ENCODE data around the gene MAGI1. TPM values are rescaled to one million over a fixed set of nuclear protein-coding genes. Genes with fewer than 3 reads are reported as not detected.

Gene MAGI1
- polyA plus RNA-seq, 1 experiment, result 14.2 TPM

DNA sequence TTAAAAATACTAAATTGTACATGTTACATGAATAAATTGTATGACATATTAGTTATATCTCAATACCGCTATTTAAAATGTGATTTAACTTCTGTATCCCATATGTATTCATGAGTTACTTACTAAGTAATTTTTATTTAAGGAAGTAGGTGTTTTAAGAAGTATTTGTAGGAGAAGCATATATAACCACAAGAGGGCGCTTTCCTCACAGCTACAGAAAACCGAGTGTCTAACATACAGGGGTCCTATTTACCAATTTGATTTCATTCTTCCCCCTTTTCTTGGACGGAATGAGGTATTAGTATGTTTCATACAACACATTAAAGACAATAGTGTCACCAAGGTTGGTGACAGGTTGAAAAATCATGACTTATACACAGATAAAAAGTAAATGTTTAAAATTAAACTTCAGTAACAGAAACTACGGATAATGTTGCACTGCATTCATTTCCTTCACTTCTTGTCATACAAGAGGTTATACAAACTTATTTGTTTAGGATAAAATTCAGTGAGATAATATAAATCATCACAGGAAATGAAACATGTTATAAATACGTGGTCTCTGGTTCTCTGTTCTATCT is 253.6 kb downstream of the MAGI1 start:
- Histone ChIP-seq H3K27ac (ENCODE audit: low read depth, low read length) (no peak overlapping the region), H3K9me3 (ENCODE audit: control insufficient read depth, insufficient read depth, low read length) (no peaks in the 10 kb centered on the region; the same call in 1 of the 2 replicates), H3K4me3 (ENCODE audit: low read depth, low read length) (no peak overlapping the region), H3K27me3 (ENCODE audit: control insufficient read depth, insufficient read depth, low read length) (no peaks in the 10 kb centered on the region)
- ChIA-PET CTCF (interaction anchor here (1.3 kb wide), 1 partner anchor 109 kb away, joined by 3 read pairs; no protein-coding TSS in a partner anchor), POLR2A (no interaction called here)
- DNase-seq (ENCODE audit: low read depth, low spot score), result peak; percentile 56
- TF ChIP-seq, protein P1, sequence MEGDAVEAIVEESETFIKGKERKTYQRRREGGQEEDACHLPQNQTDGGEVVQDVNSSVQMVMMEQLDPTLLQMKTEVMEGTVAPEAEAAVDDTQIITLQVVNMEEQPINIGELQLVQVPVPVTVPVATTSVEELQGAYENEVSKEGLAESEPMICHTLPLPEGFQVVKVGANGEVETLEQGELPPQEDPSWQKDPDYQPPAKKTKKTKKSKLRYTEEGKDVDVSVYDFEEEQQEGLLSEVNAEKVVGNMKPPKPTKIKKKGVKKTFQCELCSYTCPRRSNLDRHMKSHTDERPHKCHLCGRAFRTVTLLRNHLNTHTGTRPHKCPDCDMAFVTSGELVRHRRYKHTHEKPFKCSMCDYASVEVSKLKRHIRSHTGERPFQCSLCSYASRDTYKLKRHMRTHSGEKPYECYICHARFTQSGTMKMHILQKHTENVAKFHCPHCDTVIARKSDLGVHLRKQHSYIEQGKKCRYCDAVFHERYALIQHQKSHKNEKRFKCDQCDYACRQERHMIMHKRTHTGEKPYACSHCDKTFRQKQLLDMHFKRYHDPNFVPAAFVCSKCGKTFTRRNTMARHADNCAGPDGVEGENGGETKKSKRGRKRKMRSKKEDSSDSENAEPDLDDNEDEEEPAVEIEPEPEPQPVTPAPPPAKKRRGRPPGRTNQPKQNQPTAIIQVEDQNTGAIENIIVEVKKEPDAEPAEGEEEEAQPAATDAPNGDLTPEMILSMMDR (IDR thresholded peaks at IDR 0.05; ENCODE audit: low read depth, low read length), result peak; percentile 75

DNA sequence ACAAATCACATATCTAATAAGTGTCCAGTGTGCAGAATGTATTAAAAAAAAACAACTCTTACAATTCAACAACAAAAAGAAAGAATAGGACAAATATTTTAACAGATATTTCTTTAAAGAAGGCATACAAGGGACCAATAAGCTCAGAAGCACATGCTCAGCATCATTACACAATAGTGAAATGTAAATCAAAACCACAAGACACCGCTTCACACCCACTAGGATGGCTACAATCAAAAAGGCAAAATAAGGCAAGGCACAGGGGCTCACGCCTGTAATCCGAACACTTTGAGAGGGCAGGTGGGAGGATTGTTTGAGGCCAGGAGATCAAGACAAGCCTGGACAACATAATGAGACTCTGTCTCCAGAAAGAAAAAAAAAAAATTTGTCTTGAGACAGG is 255.6 kb downstream of the MAGI1 start:
- no peak for DNase-seq (ENCODE audit: low read depth, low spot score)
- H3K9me3 ChIP-seq (ENCODE audit: control insufficient read depth, insufficient read depth, low read length), result no peaks in the 10 kb centered on the region; the same call in 1 of the 2 replicates
- no peak overlapping the region for H3K4me3 ChIP-seq (ENCODE audit: low read depth, low read length)
- no peak overlapping the region for H3K27ac ChIP-seq (ENCODE audit: low read depth, low read length)
- CTCF ChIA-PET, result interaction anchor here (0.7 to 1.2 kb wide), 10 partner anchors 9 to 445 kb away, joined by 3 to 7 read pairs (median 4); no protein-coding TSS in a partner anchor
- H3K27me3 ChIP-seq (ENCODE audit: control insufficient read depth, insufficient read depth, low read length), result no peaks in the 10 kb centered on the region
- TF ChIP-seq, protein P1 (IDR thresholded peaks at IDR 0.05; ENCODE audit: low read depth, low read length), result no peak
- POLR2A ChIA-PET, result interaction anchor here (0.6 to 0.8 kb wide), 3 partner anchors 106 to 350 kb away, joined by 3 to 5 read pairs (median 3); no protein-coding TSS in a partner anchor

DNA sequence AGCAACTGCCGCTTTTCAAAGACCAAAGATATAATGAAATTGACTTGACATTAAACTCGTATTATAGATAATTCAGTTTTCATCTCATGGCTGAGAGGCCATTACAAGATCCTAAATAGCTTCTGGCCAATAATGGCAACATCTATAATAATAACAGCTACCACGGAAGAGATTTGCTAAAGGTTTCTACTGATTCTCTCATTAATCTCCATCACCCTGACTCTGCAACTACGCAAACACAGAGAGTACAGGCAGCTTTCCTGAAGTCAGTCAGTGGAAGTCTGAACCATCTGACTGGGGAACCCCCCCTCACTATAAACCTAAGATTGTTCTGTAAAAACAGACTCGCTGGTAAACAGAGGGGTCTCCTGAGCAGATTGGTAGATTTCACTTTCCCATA is 257.1 kb downstream of the MAGI1 start:
- no peak overlapping the region for H3K27ac ChIP-seq (ENCODE audit: low read depth, low read length)
- no peaks in the 10 kb centered on the region; the same call in 1 of the 2 replicates for H3K9me3 ChIP-seq (ENCODE audit: control insufficient read depth, insufficient read depth, low read length)
- no peaks in the 10 kb centered on the region for H3K27me3 ChIP-seq (ENCODE audit: control insufficient read depth, insufficient read depth, low read length)
- TF ChIP-seq, protein P1 (IDR thresholded peaks at IDR 0.05; ENCODE audit: low read depth, low read length), result no peak
- ChIA-PET POLR2A (no interaction called here), CTCF (no interaction called here)
- no peak for DNase-seq (ENCODE audit: low read depth, low spot score)
- H3K4me3 ChIP-seq (ENCODE audit: low read depth, low read length), result no peak overlapping the region

DNA sequence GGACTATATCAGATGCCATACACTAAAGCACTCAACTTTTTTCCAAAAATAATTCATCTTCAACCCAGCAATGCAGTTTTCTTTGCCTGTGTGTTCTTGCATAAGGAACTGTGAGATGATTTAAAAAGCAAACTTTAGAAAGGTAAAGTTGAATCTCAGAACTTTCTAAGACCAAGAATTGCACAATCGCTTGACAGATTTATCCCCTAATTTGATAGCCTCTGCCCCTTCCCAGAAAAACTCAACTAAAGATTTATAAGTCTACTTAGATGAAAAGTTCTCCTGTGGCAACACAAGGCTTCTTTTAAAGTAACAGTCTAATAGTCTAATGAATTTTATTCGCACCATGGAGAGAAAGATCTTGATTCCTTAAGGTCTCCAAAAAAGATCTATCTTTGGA is 259.3 kb downstream of the MAGI1 start:
- Histone ChIP-seq H3K27ac (ENCODE audit: low read depth, low read length) (no peak overlapping the region), H3K9me3 (ENCODE audit: control insufficient read depth, insufficient read depth, low read length) (no peaks in the 10 kb centered on the region; the same call in 1 of the 2 replicates), H3K27me3 (ENCODE audit: control insufficient read depth, insufficient read depth, low read length) (no peaks in the 10 kb centered on the region), H3K4me3 (ENCODE audit: low read depth, low read length) (no peak overlapping the region)
- DNase-seq (ENCODE audit: low read depth, low spot score), result no peak
- POLR2A ChIA-PET, result no interaction called here
- CTCF ChIA-PET, result interaction anchor here (0.7 kb wide), 1 partner anchor 64 kb away, joined by 4 read pairs; no protein-coding TSS in a partner anchor
- TF ChIP-seq, protein P1 (IDR thresholded peaks at IDR 0.05; ENCODE audit: low read depth, low read length), result no peak

DNA sequence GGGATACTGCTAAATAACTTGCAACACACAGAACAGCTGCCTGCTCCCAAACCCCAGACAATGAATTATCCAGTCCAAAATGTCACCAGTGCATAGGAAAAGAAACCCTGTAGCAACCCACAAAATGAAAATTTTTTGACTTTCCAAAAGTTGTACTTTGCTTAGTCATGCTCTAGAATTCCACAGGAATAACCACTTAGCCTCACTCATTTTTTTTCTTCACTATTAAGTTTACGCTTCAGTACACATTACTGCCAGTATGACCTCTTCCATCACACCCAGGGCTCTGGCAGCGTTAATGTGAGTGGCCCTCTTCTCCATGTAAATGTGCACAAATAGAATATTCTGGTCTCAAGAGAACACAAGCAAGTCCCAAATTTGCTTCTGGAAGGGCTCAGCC is 259.8 kb downstream of the MAGI1 start:
- Histone ChIP-seq H3K4me3 (ENCODE audit: low read depth, low read length) (no peak overlapping the region), H3K27ac (ENCODE audit: low read depth, low read length) (no peak overlapping the region), H3K9me3 (ENCODE audit: control insufficient read depth, insufficient read depth, low read length) (no peaks in the 10 kb centered on the region), H3K27me3 (ENCODE audit: control insufficient read depth, insufficient read depth, low read length) (no peaks in the 10 kb centered on the region)
- TF ChIP-seq, protein P1 (IDR thresholded peaks at IDR 0.05; ENCODE audit: low read depth, low read length), result no peak
- POLR2A ChIA-PET, result no interaction called here
- no peak for DNase-seq (ENCODE audit: low read depth, low spot score)
- CTCF ChIA-PET, result interaction anchor here (0.7 kb wide), 1 partner anchor 65 kb away, joined by 4 read pairs; no protein-coding TSS in a partner anchor
